ENCODE results near the gene TP53I13. TPM values are rescaled to one million over a fixed set of nuclear protein-coding genes. Genes with fewer than 3 reads are reported as not detected.

Gene TP53I13
- polyA plus RNA-seq, 3 donors: 54.3 to 166 (median 84.3) TPM

- no peak overlapping the region for H3K27ac ChIP-seq (ENCODE audit: low read depth, low read length)
- WGBS, 3 donors: 93 to 95% (median 94%) methylated on average over 9 of the region's 9 CpGs
Measured at GRCh38 chr17:29577001-29577370, 8.5 kb downstream of the TP53I13 start.

GRCh38 chr17:29577385-29578211 lies 9.1 kb downstream of the TP53I13 start:
- 72 to 89% (median 76%) methylated on average over 22 of the region's 22 CpGs for WGBS, 3 donors
- H3K27ac ChIP-seq (ENCODE audit: low read depth, low read length): no peak overlapping the region

- WGBS, 3 donors: 94% methylated on average over 14 of the region's 14 CpGs
- no peak overlapping the region for H3K27ac ChIP-seq (ENCODE audit: low read depth, low read length)
Measured at GRCh38 chr17:29578626-29579485, 10.4 kb downstream of the TP53I13 start.

- no peak overlapping the region for H3K27ac ChIP-seq (ENCODE audit: low read depth, low read length)
- 58 to 64% (median 61%) methylated on average over 15 of the region's 15 CpGs for WGBS, 3 donors
Measured at GRCh38 chr17:29579866-29580771, 11.6 kb downstream of the TP53I13 start.

- 85 to 90% (median 88%) methylated on average over 20 of the region's 20 CpGs for WGBS, 3 donors
- H3K27ac ChIP-seq (ENCODE audit: low read depth, low read length): no peak overlapping the region
Measured at GRCh38 chr17:29581583-29582253, 13.2 kb downstream of the TP53I13 start.

GRCh38 chr17:29582254-29582765 lies 13.8 kb downstream of the TP53I13 start:
- 80 to 85% (median 82%) methylated on average over 10 of the region's 10 CpGs for WGBS, 3 donors
- no peak overlapping the region for H3K27ac ChIP-seq (ENCODE audit: low read depth, low read length)

- H3K27ac ChIP-seq (ENCODE audit: low read depth, low read length): no peak overlapping the region
- WGBS, 3 donors: 91 to 94% (median 93%) methylated on average over 13 of the region's 13 CpGs
Measured at GRCh38 chr17:29582772-29583171, 14.3 kb downstream of the TP53I13 start.

- WGBS, 3 donors: 83 to 92% (median 90%) methylated on average over 15 to 16 of the region's 16 CpGs
- no peak overlapping the region for H3K27ac ChIP-seq (ENCODE audit: low read depth, low read length)
Measured at GRCh38 chr17:29583324-29584248, 15.1 kb downstream of the TP53I13 start.

- no peak overlapping the region for H3K27ac ChIP-seq (ENCODE audit: low read depth, low read length)
- WGBS, 3 donors: 56 to 73% (median 64%) methylated on average over 11 to 12 of the region's 12 CpGs
Measured at GRCh38 chr17:29584452-29585079, 16.1 kb downstream of the TP53I13 start.

GRCh38 chr17:29585080-29585751 lies 16.7 kb downstream of the TP53I13 start:
- peak overlapping the region; percentile 29 for H3K27ac ChIP-seq (ENCODE audit: low read depth, low read length)
- 56 to 84% (median 57%) methylated on average over 7 to 8 of the region's 8 CpGs for WGBS, 3 donors

- no peak overlapping the region for H3K27ac ChIP-seq (ENCODE audit: low read depth, low read length)
- WGBS, 3 donors: 56 to 73% (median 63%) methylated on average over 9 of the region's 9 CpGs
Measured at GRCh38 chr17:29586676-29587469, 18.4 kb downstream of the TP53I13 start.

GRCh38 chr17:29587591-29587990 lies 19.1 kb downstream of the TP53I13 start:
- no peak overlapping the region for H3K27ac ChIP-seq (ENCODE audit: low read depth, low read length)
- WGBS, 3 donors: 77 to 87% (median 78%) methylated on average over 6 of the region's 6 CpGs

GRCh38 chr17:29588017-29588561 lies 19.6 kb downstream of the TP53I13 start:
- 18 to 34% (median 25%) methylated on average over 8 of the region's 8 CpGs for WGBS, 3 donors
- H3K27ac ChIP-seq (ENCODE audit: low read depth, low read length): no peak overlapping the region

- H3K27ac ChIP-seq (ENCODE audit: low read depth, low read length): no peak overlapping the region
- 1% methylated on average over 46 to 72 of the region's 72 CpGs for WGBS, 3 donors
Measured at GRCh38 chr17:29588562-29589411, 20.3 kb downstream of the TP53I13 start.
